Measurements from ENCODE around the gene SMIM35.
"Not testable (repeated sequence)": the region's sequence is repeated elsewhere in the genome, so short reads cannot be mapped to it uniquely, and the experiment has no call there.

The SMIM35 gene

DNA sequence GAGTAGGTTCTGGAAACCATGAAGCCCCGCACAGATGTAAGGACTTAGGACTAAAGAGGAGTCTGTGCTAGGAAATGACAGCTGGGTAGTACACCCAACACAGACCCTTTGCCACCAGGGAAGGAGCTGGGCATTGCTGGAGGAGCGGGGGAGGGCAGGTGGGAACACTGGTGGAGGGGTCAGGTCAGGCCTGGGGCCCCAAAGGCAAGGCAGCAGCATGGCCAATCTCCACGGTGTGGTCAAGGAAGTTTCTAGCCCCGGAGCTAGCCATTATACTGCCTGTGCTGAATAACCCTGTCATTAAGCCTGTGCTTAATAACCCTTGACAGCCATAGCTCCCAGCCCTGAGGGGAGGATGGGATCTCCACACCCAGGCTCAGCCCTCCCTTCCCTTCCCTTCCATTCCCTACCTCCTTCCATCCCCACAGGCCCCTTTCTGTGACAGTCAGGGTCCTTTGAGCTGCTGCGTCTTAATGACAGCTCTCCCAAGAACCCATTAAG lies 7.8 kb downstream of the SMIM35 start:
- DNase-seq = no peak

GRCh38 chr11:118076754-118077281 lies 9.9 kb downstream of the SMIM35 start, which contains the start of gene TMPRSS4:
TMPRSS4 (plus strand) TSS chr11:118077078; CDS start chr11:118077303, 225 bp downstream.
- DNase-seq = no peak

DNA sequence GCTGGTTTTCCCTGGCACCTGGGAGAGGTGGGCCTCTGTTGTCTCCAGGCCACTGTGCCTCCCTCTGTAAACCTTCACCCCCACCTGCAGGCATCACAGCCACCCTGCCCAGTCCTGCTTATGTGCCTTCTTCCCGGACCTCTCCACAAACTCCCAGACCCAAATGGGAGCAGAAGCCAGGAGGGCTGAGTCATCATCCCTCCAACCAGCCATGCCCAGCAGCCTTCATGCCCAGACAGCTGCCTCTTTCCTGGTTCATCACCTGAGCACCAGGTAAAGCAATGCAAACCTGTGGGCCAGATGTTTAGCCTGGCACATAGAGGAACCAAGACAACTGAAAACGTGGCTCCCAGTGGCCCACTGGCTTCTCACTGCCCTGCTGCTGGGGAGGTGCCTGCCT lies 12.0 kb downstream of the SMIM35 start:
- no peak for DNase-seq

DNA sequence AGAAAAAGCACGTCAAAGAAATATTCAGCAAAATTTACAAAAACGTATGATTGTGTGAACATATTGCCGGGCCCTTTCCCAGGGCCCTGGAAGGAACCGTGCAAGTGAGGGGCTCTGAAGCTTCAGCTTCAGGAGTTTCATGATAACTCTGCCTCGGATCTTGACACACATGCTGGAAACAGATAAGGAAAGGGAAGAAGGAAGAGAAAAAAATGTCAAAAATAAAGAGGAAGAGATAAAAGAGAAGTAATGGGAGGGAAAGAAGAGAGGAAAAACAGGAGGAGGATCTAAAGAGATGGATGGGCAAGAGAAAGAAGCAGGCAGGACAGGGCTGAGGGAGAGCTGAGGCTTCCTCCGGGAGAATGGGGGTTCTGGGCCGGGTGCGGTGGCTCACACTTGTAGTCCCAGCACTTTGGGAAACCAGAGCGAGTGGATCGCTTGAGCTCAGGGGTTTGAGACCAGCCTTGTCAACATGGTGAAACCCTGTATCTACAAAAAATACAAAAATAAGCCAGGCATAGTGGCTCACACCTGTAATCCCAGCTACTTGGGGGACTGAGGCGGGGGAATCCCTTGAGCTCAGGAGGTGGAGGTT lies 12.6 kb downstream of the SMIM35 start:
- DNase-seq = no peak

GRCh38 chr11:118073554-118073953 lies 13.2 kb downstream of the SMIM35 start:
- no peak for DNase-seq

DNA sequence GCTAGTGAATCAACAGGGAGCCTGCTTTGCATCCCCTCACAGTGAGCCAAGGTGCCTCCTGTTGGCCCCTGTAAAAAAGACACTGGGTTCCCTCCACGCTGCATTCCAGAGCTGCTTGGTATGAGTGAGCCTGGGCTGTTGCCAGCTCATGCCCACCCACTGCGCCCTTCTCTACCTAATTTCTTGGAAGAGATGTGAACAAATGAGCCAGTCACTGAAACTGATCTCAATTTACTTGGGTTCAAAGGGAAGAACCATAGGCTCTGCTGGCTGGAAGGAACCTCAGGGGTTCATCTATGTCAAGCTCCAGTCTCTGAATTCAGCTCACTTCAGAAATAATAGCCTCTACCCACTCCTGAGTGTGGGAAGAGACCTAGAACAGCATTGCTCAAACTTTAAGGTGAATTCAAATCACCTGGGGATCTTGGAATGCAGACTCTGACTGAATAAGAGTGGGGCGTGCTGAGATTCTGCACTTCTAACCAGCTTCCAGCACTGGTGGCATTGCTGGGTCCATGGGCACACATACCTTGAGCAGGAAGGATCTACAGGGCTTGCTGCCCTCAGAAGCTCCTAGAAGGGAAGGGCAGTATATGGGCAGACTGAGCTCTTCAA lies 15.2 kb downstream of the SMIM35 start:
- DNase-seq = no peak

GRCh38 chr11:118068945-118069612 lies 17.7 kb downstream of the SMIM35 start:
- no peak for DNase-seq

DNA sequence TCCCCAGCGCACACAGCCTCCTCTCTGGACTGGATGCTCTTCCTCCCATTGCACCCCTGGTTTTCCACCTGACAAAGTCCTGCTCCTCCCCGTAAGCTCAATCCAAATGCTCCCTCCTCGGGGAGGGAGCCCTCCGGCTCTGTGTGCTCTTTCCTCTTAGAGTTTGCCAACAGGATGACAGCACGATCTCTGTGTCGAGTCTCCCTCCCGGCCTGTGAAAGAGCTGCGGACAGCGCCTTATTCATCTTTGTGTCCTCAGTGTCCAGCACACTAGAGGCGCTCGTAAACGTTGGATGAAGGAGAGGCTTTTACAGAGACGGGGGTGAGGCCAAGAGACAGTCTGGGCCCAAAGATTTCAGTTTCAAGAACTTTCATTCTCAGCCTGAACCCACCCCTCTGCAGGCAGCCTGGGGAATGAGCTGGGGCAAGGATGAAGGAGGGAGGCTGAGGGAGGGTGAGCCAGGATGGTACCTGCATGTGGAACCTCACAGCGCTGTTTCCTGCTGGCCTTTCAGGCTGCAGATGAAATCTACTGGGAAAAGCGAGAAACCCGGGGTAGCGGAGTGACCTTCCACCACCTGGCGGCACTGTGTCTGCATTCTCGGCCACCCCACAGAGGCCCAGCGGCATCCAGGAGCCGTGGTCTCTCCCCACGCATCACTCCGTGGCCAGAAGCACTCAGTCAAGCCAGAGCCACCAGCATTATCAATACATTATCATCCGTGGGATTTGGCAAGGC lies 18.4 kb downstream of the SMIM35 start:
- no peak for DNase-seq

DNA sequence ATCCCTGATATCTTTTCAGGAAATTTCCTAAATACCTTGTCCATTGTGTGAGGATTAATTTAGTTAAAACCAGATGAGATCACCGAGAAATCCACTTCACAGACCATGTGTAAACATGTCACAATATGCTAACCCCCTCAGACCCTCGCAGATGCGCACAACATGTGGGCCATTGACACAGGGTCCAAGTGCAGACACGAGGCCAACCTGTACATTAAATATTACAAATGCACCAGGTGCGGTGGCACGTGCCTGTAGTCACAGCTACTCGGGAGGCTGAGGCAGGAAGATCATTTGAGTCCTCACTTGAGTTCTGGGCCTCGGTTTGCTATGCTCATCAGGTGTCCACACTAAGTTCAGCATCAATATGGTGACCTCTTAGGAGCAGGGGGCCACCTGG lies 19.8 kb downstream of the SMIM35 start:
- no peak for DNase-seq

- DNase-seq = no peak
Measured at GRCh38 chr11:118065384-118065783, 21.4 kb downstream of the SMIM35 start.

DNA sequence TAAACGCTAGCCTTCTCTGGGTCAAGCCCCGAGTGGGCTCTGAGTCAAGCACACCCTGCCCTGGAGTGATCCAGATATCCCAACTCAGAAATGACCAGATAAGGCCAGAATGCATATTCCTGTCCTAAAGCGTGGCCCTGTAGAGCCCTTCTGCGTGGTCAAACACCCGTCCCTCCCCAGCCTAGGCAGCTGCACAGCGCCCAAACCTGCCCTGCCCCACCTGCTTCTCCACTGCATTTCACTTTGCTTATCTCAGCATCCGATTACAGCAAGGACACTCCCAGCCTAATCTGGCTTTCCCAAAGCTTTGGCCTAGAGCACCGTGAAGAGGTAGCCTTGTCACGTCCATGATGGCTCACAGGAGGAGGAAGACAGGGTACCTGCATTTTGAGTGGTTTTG lies 21.8 kb downstream of the SMIM35 start:
- DNase-seq = no peak

DNA sequence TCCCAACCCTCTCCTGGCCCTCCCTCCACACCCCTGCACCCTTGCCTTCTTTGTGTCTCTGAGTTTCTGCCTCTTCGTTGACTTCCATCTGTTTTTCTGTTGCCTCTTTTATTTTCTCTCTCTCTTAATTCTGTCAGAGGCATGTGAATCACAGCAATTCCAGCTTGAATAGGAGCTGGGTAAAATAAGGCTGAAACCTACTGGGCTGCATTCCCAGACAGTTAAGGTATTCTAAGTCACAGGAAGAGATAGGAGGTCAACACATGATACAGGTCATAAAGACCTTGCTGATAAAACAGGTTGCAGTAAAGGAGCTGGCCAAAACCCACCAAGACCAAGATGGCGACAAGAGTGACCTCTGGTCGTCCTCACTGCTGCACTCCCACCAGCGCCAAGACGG lies 24.1 kb downstream of the SMIM35 start:
- not testable (repeated sequence) for DNase-seq

DNA sequence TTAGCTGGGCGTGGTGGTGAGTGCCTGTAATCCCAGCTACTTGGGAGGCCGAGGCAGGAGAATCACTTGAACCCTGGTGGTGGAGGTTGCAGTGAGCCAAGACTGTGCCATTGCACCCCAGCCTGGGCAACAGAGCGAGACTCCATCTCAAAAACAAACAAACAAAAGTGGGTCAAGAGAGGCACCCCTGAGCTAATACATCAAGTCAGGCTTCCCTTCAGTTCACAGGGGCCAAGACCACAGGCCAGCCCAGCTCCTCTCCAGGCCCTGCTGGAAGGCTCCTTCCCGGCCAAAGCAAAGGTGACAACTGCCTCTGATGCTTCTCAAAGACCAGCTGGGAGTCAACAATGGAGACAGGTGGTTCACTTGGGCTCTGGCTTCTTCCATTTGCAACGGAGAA lies 24.6 kb downstream of the SMIM35 start:
- not testable (repeated sequence) for DNase-seq

- no peak for DNase-seq
Measured at GRCh38 chr11:118061586-118062125, 25.1 kb downstream of the SMIM35 start.

- DNase-seq = no peak
Measured at GRCh38 chr11:118060869-118061268, 25.9 kb downstream of the SMIM35 start.

GRCh38 chr11:118060081-118060661 lies 26.6 kb downstream of the SMIM35 start:
- no peak for DNase-seq

DNA sequence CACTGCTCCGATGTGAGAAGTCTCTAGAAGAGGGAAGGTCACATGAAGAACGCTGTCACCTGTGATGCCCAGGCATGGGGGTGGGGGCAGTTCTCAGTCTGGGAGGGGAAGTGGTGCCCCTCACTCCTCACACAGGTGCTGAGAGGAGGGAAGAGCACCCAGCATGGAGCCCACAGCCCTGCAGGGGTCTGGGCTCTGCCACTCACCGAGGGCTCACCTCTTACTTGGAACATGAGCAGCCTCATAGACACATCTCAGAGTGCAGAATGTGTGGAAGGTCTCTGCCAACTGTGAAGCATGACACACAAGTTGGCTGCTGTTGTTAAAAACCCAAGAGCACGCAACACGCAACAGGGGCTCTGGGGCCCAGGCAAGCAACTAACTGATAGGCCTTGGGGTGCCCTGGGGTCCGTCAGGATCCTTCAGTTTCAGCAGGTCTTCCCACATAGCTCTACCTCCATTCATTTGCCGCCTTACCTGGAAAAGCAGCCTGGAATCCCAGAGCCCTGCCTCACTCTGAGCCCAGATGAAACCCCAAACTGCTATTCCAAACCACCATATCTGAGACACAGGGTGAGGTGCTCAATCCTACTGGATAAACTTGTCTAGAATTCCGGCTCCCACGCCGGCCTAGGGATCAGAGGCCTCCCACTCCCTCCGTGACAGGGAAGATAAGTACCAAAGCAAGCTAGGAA lies 27.4 kb downstream of the SMIM35 start:
- no peak for DNase-seq

DNA sequence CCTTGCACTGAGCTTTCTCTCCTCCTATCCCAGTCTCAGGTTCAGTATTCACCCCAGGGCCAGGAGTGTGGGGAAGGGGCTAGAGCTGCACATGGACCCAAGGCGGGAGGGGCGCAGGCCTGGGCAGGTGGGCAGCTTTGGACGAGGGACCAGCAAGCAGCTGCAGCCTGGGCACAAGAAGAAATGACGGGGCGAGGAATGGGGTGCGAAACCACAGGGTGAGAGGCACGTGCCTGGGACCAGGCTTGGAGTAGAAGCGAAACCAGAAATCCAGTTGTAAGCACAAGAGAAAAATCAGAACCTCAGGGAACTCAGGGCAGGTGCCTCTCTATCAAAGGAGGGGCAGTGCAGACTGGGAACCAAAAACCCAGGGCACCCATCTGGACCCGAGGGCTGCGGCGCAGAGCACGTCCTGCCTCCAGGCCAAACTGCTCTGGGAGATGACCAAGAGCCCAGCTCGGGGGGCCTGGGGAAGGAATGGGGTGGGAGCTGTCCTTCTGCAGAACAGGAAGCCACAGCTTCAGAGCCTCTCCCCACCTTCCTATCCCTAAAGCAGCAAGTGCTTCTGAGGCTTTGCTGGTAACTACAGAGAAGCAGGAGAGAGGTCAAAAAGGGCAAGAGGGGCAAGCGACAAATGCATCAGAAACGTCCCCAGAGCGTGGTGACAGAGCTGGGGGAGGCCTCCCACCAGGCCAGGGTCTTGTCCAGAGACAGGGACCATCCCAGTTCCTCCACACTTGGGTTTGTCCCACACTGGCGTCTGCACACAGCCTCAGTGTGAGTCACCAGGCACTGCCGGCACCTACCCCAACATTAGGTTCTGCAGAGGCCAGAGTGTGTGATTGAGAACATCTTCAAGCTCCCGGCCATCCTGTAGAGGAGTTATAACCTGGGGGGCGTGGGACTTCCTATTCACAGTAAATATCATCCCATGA lies 28.2 kb downstream of the SMIM35 start:
- DNase-seq = no peak

GRCh38 chr11:118057251-118058145 lies 29.3 kb downstream of the SMIM35 start:
- no peak for DNase-seq

- DNase-seq = no peak
Measured at GRCh38 chr11:118056806-118057205, 30.0 kb downstream of the SMIM35 start.

Data from CD4-positive, alpha-beta T cell treated with Interleukin-21 for 1 hour (primary cell).